ENCODE data around the gene TRPM5. TPM values are rescaled to one million over a fixed set of nuclear protein-coding genes. Genes with fewer than 3 reads are reported as not detected.

The TRPM5 gene
- total and polyA plus RNA-seq, 2 donors (not counting 1 experiment from before 2014, with no cell fraction given): 0.03 TPM; not detected in 1

DNA sequence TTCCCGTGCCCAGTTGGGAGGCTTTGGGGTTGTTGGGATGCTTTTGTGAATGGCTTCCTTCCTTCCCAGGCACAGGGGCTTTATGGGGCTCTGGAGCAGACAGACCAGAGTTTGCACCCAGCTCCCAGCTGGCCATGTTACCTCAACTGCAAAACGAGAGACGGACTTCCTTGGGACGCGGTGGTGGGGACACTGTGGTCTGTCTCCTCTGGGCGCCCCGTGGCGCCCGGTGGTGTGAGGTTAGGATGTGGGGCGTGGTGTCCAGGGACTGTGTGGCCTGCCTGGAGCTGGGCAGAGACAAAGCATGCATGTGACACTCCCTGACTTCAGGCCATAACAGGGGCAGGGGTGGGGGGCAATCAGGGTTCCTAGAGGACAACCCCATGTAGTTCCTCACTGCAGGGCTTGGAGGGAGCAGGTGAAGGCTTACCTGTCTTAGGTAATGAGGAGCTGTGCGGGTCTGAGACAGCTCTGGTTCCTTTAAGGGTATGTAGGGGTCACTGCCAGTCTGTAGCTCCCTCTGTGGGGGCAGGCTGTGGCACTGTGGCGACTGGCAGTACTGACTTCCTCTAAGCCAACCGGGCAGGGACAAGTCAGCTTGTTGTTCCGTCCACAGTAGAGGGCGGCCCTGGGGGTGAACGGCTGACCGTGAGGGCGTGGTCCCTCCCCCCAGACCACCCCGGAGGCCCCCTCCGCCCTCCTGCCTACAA is 14.9 kb upstream of the TRPM5 start:
- no peak overlapping the region for H2AFZ ChIP-seq (ENCODE audit: insufficient read depth, low read depth, low read length, poor library complexity, severe bottlenecking)
- H3K9me3 ChIP-seq (ENCODE audit: control extremely low read depth in 1 of 3, control insufficient read depth in 2 of 3, insufficient read depth in 1 of 3, low read length in 2 of 3): no peaks in the 10 kb centered on the region
- H3K27me3 ChIP-seq (replicated peaks in 1 of 4; ENCODE audit: control extremely low read depth in 1 of 4, control insufficient read depth in 3 of 4, insufficient read depth in 4 of 4, low read length in 3 of 4): no peaks in the 10 kb centered on the region
- peak; percentile 37 for ATAC-seq (ENCODE audit: low read depth)
- intact Hi-C loops (cut with micrococcal nuclease): no loop called here
- no peaks in the 10 kb centered on the region for H3K36me3 ChIP-seq (replicated peaks in 1 of 2; ENCODE audit: control extremely low read depth in 1 of 2, control insufficient read depth in 1 of 2, extremely low read depth in 1 of 2, insufficient read depth in 2 of 2, low read length in 1 of 2)
- no peak overlapping the region for H3K27ac ChIP-seq (ENCODE audit: low read length in 2 of 2)
- Mint-ChIP-seq H3K27ac (peak overlapping the region; percentile 20), H3K9me3 (ENCODE audit: insufficient read depth) (no peaks in the 10 kb centered on the region), H3K27me3 (no peaks in the 10 kb centered on the region), H3K4me1 (peaks cover 45% of the 10 kb centered on the region), H3K4me3 (peak overlapping the region; percentile 13)
- ChIA-PET POLR2A (no interaction called here), CTCF (interaction anchor here (0.8 to 0.9 kb wide), 3 partner anchors 14 to 71 kb away, joined by 3 read pairs; no protein-coding TSS in a partner anchor)
- no peak overlapping the region for H3K4me3 ChIP-seq (ENCODE audit: control extremely low read depth in 1 of 5, extremely low read depth in 1 of 5, insufficient read depth in 1 of 5, low read depth in 2 of 5, low read length in 4 of 5)
- DNase-seq: no peak
- H4K20me1 ChIP-seq (ENCODE audit: control insufficient read depth, insufficient read depth, low read length, poor library complexity, severe bottlenecking): peaks cover 48% of the 10 kb centered on the region
- 76% methylated on average over 13 of the region's 20 CpGs for WGBS (ENCODE audit: insufficient coverage)
- H3K79me2 ChIP-seq (ENCODE audit: control insufficient read depth, insufficient read depth, low read length): peaks cover 43% of the 10 kb centered on the region
- TF ChIP-seq, protein P1, sequence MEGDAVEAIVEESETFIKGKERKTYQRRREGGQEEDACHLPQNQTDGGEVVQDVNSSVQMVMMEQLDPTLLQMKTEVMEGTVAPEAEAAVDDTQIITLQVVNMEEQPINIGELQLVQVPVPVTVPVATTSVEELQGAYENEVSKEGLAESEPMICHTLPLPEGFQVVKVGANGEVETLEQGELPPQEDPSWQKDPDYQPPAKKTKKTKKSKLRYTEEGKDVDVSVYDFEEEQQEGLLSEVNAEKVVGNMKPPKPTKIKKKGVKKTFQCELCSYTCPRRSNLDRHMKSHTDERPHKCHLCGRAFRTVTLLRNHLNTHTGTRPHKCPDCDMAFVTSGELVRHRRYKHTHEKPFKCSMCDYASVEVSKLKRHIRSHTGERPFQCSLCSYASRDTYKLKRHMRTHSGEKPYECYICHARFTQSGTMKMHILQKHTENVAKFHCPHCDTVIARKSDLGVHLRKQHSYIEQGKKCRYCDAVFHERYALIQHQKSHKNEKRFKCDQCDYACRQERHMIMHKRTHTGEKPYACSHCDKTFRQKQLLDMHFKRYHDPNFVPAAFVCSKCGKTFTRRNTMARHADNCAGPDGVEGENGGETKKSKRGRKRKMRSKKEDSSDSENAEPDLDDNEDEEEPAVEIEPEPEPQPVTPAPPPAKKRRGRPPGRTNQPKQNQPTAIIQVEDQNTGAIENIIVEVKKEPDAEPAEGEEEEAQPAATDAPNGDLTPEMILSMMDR (IDR thresholded peaks at IDR 0.05): no peak
- TF ChIP-seq EZH2 (IDR thresholded peaks at IDR 0.05; ENCODE audit: borderline replicate concordance, insufficient read depth, low read depth, low read length, poor library complexity, severe bottlenecking): no peak
- H3K4me1 ChIP-seq (ENCODE audit: control insufficient read depth in 2 of 2, insufficient read depth in 2 of 2, low read length in 2 of 2): peaks cover 18 to 38% of the 10 kb centered on the region in 2 donors
- H3K9ac ChIP-seq (ENCODE audit: low read length): no peak overlapping the region
- peak overlapping the region; percentile 28 for H3K4me2 ChIP-seq (replicated peaks; ENCODE audit: low read depth, low read length, poor library complexity, severe bottlenecking)

DNA sequence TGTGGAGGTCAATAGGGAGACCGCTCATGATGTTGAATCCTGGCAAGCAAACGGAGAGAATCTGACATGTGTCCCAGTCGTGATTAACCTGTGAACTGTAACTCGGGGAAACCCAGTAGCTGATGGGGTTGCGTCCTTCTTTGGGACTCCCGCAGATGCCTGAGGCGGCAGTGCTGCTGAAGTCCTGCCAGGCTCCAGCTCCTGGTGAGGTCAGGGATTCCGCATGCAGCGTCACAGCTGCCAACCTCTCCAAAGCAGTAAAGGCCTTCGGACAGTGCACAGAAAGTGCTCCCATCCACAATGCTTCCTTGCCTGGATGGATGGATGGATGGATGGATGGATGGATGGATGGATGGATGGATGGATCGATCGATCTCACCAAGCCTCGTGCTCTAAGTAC is 14.0 kb upstream of the TRPM5 start:
- Histone ChIP-seq H3K36me3 (replicated peaks in 1 of 2; ENCODE audit: control extremely low read depth in 1 of 2, control insufficient read depth in 1 of 2, extremely low read depth in 1 of 2, insufficient read depth in 2 of 2, low read length in 1 of 2) (no peaks in the 10 kb centered on the region), H3K9ac (ENCODE audit: low read length) (no peak overlapping the region), H3K79me2 (ENCODE audit: control insufficient read depth, insufficient read depth, low read length) (peaks cover 41% of the 10 kb centered on the region), H3K9me3 (ENCODE audit: control extremely low read depth in 1 of 3, control insufficient read depth in 2 of 3, insufficient read depth in 1 of 3, low read length in 2 of 3) (peaks cover 0 to 5% (median 3%) of the 10 kb centered on the region in 3 donors), H3K4me2 (replicated peaks; ENCODE audit: low read depth, low read length, poor library complexity, severe bottlenecking) (no peak overlapping the region), H3K27me3 (replicated peaks in 1 of 4; ENCODE audit: control extremely low read depth in 1 of 4, control insufficient read depth in 3 of 4, insufficient read depth in 4 of 4, low read length in 3 of 4) (no peaks in the 10 kb centered on the region), H3K4me3 (ENCODE audit: control extremely low read depth in 1 of 5, extremely low read depth in 1 of 5, insufficient read depth in 1 of 5, low read depth in 2 of 5, low read length in 4 of 5) (no peak overlapping the region), H2AFZ (ENCODE audit: insufficient read depth, low read depth, low read length, poor library complexity, severe bottlenecking) (no peak overlapping the region), H4K20me1 (ENCODE audit: control insufficient read depth, insufficient read depth, low read length, poor library complexity, severe bottlenecking) (peaks cover 47% of the 10 kb centered on the region), H3K4me1 (ENCODE audit: control insufficient read depth in 2 of 2, insufficient read depth in 2 of 2, low read length in 2 of 2) (peaks cover 11 to 29% of the 10 kb centered on the region in 2 donors), H3K27ac (ENCODE audit: low read length in 2 of 2) (no peak overlapping the region)
- TF ChIP-seq, protein P1 (IDR thresholded peaks at IDR 0.05): no peak
- TF ChIP-seq EZH2 (IDR thresholded peaks at IDR 0.05; ENCODE audit: borderline replicate concordance, insufficient read depth, low read depth, low read length, poor library complexity, severe bottlenecking): no peak
- H3K27me3 Mint-ChIP-seq: no peaks in the 10 kb centered on the region
- intact Hi-C loops (cut with micrococcal nuclease): no loop called here
- WGBS (ENCODE audit: insufficient coverage): 98% methylated on average over 11 of the region's 13 CpGs
- no peak for DNase-seq
- no peak for ATAC-seq (ENCODE audit: low read depth)
- H3K4me1 Mint-ChIP-seq: peaks cover 38% of the 10 kb centered on the region
- POLR2A ChIA-PET: no interaction called here
- H3K4me3 Mint-ChIP-seq: no peak overlapping the region
- no peaks in the 10 kb centered on the region for H3K9me3 Mint-ChIP-seq (ENCODE audit: insufficient read depth)
- CTCF ChIA-PET: interaction anchor here (0.9 kb wide), 1 partner anchor 39 kb away, joined by 3 read pairs; no protein-coding TSS in a partner anchor
- H3K27ac Mint-ChIP-seq: no peak overlapping the region
